Panc1 (cell line): ENCODE data around the gene NDUFS7.

Source experiments
- TF ChIP-seq, protein P1 (sequence below): fragments of 450-650 bp; IDR thresholded peaks from 2 replicates; pipeline ENCODE4 v1.5.1; 2017; ENCODE audit warnings: mild to moderate bottlenecking
- TF ChIP-seq, protein P2 (sequence below), 2 experiments: IDR thresholded peaks; 2 replicates each; pipeline ENCODE4 v1.6.1; 2011 to 2012; ENCODE audit warnings: low read depth in 2 of 2, control low read depth in 1 of 2, low read length in 1 of 2, mild to moderate bottlenecking in 1 of 2, moderate library complexity in 1 of 2; ENCODE audit not compliant: insufficient read depth in 1 of 2

DNA sequence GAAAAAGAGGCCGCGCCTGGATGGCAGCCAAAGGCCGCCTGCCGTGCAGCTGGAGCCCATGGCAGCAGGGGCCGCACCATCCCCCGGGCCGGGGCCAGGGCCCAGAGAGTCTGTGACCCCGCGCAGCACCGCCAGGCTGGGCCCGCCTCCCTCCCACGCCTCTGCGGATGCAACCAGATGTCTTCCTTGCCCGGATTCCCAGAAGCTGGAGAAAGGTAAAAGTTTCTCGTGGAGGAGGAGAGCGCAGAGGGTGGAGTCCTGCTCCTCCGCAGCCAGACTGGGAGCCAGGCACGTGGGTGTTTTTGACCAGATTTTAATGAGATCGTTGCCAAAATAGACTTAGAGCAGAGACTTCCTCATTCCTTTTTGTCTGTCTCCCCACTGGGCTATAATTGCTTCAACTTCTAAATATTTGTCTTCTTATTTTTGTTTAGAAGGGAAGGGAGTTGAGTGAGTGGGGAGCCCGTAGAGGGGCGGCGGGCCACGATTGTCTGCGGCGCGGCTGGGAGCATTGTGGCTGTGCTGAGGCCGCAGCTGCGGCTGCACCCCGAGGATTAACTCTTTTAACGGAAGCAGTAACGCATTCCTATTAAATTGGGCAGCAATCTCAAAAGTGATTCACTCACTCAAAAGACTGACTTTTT is 22.8 kb upstream of the NDUFS7 start:
- TF ChIP-seq, protein P1, sequence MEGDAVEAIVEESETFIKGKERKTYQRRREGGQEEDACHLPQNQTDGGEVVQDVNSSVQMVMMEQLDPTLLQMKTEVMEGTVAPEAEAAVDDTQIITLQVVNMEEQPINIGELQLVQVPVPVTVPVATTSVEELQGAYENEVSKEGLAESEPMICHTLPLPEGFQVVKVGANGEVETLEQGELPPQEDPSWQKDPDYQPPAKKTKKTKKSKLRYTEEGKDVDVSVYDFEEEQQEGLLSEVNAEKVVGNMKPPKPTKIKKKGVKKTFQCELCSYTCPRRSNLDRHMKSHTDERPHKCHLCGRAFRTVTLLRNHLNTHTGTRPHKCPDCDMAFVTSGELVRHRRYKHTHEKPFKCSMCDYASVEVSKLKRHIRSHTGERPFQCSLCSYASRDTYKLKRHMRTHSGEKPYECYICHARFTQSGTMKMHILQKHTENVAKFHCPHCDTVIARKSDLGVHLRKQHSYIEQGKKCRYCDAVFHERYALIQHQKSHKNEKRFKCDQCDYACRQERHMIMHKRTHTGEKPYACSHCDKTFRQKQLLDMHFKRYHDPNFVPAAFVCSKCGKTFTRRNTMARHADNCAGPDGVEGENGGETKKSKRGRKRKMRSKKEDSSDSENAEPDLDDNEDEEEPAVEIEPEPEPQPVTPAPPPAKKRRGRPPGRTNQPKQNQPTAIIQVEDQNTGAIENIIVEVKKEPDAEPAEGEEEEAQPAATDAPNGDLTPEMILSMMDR, result no peak
- TF ChIP-seq, protein P2, sequence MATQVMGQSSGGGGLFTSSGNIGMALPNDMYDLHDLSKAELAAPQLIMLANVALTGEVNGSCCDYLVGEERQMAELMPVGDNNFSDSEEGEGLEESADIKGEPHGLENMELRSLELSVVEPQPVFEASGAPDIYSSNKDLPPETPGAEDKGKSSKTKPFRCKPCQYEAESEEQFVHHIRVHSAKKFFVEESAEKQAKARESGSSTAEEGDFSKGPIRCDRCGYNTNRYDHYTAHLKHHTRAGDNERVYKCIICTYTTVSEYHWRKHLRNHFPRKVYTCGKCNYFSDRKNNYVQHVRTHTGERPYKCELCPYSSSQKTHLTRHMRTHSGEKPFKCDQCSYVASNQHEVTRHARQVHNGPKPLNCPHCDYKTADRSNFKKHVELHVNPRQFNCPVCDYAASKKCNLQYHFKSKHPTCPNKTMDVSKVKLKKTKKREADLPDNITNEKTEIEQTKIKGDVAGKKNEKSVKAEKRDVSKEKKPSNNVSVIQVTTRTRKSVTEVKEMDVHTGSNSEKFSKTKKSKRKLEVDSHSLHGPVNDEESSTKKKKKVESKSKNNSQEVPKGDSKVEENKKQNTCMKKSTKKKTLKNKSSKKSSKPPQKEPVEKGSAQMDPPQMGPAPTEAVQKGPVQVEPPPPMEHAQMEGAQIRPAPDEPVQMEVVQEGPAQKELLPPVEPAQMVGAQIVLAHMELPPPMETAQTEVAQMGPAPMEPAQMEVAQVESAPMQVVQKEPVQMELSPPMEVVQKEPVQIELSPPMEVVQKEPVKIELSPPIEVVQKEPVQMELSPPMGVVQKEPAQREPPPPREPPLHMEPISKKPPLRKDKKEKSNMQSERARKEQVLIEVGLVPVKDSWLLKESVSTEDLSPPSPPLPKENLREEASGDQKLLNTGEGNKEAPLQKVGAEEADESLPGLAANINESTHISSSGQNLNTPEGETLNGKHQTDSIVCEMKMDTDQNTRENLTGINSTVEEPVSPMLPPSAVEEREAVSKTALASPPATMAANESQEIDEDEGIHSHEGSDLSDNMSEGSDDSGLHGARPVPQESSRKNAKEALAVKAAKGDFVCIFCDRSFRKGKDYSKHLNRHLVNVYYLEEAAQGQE (IDR thresholded peaks at IDR 0.05; ENCODE audit: insufficient read depth in 1 of 2, low read depth in 2 of 2, low read length in 1 of 2), result no peak
